ENCODE results near the gene LARP4B. TPM values are rescaled to one million over a fixed set of nuclear protein-coding genes. Genes with fewer than 3 reads are reported as not detected.

The LARP4B gene
- total RNA-seq, 2 experiments from 2014 or later: 64.8 to 143 TPM

GRCh38 chr10:945778-946177 lies 14.3 kb upstream of the LARP4B start:
- BruUV-seq (replicated peaks): no TSS peak
- Histone ChIP-seq H3K4me3 (ENCODE audit: low read depth, low read length, poor library complexity, severe bottlenecking) (no peak overlapping the region), H3K79me2 (ENCODE audit: insufficient read depth, low read depth, low read length) (no peaks in the 10 kb centered on the region), H3K9me2 (ENCODE audit: insufficient read depth, low read length) (no peaks in the 10 kb centered on the region), H3K27ac (ENCODE audit: low read depth, low read length, poor library complexity, severe bottlenecking) (no peak overlapping the region), H3K36me3 (ENCODE audit: insufficient read depth, low read length) (no peaks in the 10 kb centered on the region), H3K9me3 (ENCODE audit: low read length) (no peaks in the 10 kb centered on the region), H3K4me1 (ENCODE audit: insufficient read depth, low read length, poor library complexity, severe bottlenecking) (peaks cover 5% of the 10 kb centered on the region), H3K4me2 (ENCODE audit: low read length) (no peak overlapping the region), H4K20me1 (ENCODE audit: insufficient read depth, low read length) (no peaks in the 10 kb centered on the region), H2AFZ (ENCODE audit: low read length) (no peak overlapping the region)
- CTCF ChIA-PET (ENCODE audit: unreplicated experiment): no interaction called here
- POLR2A ChIA-PET: no interaction called here
- TF ChIP-seq, protein P1, sequence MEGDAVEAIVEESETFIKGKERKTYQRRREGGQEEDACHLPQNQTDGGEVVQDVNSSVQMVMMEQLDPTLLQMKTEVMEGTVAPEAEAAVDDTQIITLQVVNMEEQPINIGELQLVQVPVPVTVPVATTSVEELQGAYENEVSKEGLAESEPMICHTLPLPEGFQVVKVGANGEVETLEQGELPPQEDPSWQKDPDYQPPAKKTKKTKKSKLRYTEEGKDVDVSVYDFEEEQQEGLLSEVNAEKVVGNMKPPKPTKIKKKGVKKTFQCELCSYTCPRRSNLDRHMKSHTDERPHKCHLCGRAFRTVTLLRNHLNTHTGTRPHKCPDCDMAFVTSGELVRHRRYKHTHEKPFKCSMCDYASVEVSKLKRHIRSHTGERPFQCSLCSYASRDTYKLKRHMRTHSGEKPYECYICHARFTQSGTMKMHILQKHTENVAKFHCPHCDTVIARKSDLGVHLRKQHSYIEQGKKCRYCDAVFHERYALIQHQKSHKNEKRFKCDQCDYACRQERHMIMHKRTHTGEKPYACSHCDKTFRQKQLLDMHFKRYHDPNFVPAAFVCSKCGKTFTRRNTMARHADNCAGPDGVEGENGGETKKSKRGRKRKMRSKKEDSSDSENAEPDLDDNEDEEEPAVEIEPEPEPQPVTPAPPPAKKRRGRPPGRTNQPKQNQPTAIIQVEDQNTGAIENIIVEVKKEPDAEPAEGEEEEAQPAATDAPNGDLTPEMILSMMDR (conservative IDR thresholded peaks at IDR 0.05; ENCODE audit: low read length): no peak
- TF ChIP-seq EZH2phosphoT487 (IDR thresholded peaks at IDR 0.05; ENCODE audit: borderline replicate concordance, low read depth, low read length): no peak
- intact Hi-C loops (cut with micrococcal nuclease; ENCODE audit: unreplicated experiment): no loop called here
- no peak for DNase-seq (ENCODE audit: low spot score)

DNA sequence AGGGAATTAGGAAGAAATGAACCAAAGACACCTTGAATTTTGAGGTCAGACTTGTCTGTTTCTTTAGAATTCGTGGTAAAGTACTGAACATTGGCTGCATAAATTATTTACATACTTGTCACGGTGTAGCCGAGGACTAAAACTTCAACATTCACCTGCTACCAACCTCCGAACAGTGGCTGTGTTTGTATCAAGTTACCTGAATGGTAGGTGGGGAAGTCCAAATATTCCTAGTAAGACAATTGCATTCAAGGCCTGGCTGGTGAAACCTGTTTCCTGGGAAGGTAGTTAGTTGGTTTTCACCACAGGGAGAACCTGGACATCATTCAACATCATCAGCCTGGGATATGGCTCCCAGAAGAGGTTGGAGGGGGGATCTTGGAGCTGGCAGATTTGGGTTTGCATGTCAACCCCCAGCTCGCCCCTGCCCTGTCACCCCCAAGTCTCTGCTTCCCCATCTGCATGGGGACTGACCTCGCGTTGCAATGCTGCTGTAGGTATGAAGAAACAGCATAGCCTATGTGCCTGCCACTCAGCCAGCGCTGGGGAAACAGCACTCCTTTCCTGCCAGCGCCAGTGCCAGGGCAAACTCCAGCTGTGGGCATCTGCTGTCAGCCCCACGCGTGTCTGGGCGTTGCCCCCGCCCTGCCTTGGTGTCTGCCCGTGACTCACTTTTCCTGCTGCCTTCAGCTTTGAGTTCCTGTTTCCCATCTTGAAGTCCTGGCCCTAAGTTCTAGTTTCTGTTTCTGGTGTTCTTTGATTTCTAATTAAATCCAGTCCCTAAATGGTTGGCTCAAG lies 12.7 kb upstream of the LARP4B start:
- no peak for DNase-seq (ENCODE audit: low spot score)

More for the DNA sequence above, 12.7 kb upstream of the LARP4B start:
- no peak overlapping the region for H3K27ac ChIP-seq (ENCODE audit: low read depth, low read length, poor library complexity, severe bottlenecking)
- BruUV-seq (replicated peaks): no TSS peak
- no peaks in the 10 kb centered on the region for H3K9me2 ChIP-seq (ENCODE audit: insufficient read depth, low read length)
- CTCF ChIA-PET (ENCODE audit: unreplicated experiment): no interaction called here
- no peak overlapping the region for H3K4me3 ChIP-seq (ENCODE audit: low read depth, low read length, poor library complexity, severe bottlenecking)
- TF ChIP-seq EZH2phosphoT487 (IDR thresholded peaks at IDR 0.05; ENCODE audit: borderline replicate concordance, low read depth, low read length): no peak
- TF ChIP-seq, protein P1 (conservative IDR thresholded peaks at IDR 0.05; ENCODE audit: low read length): no peak
- POLR2A ChIA-PET: interaction anchor here (1.0 to 1.1 kb wide), 2 partner anchors 12 to 116 kb away, joined by 3 read pairs; no protein-coding TSS in a partner anchor
- no peak overlapping the region for H2AFZ ChIP-seq (ENCODE audit: low read length)
- H3K4me2 ChIP-seq (ENCODE audit: low read length): no peak overlapping the region
- H3K36me3 ChIP-seq (ENCODE audit: insufficient read depth, low read length): no peaks in the 10 kb centered on the region
- H3K9me3 ChIP-seq (ENCODE audit: low read length): no peaks in the 10 kb centered on the region
- no peaks in the 10 kb centered on the region for H3K79me2 ChIP-seq (ENCODE audit: insufficient read depth, low read depth, low read length)
- intact Hi-C loops (cut with micrococcal nuclease; ENCODE audit: unreplicated experiment): no loop called here
- peaks cover under 1% of the 10 kb centered on the region for H3K4me1 ChIP-seq (ENCODE audit: insufficient read depth, low read length, poor library complexity, severe bottlenecking)
- no peaks in the 10 kb centered on the region for H4K20me1 ChIP-seq (ENCODE audit: insufficient read depth, low read length)

Measured in OCI-LY7 (cell line).